OCI-LY1 (cell line): ENCODE data around the gene SLC12A4.

Experiments
- EZH2 ChIP-seq: fragments of 200-600 bp; sonication (generic), shearing (Covaris generic); IDR thresholded peaks from 2 replicates; pipeline ENCODE4 v1.8.0; 2017; ENCODE audit warnings: borderline replicate concordance, mixed run types, mild to moderate bottlenecking, antibody characterized with exemption, low read length, moderate library complexity, mixed read lengths
- TF ChIP-seq, protein P1 (sequence below): fragments of 200-600 bp; sonication (generic), shearing (Covaris generic); IDR thresholded peaks from 2 replicates; pipeline ENCODE4 v1.5.1; 2017; ENCODE audit warnings: mild to moderate bottlenecking, antibody characterized with exemption, low read length, moderate library complexity, mixed read lengths

DNA sequence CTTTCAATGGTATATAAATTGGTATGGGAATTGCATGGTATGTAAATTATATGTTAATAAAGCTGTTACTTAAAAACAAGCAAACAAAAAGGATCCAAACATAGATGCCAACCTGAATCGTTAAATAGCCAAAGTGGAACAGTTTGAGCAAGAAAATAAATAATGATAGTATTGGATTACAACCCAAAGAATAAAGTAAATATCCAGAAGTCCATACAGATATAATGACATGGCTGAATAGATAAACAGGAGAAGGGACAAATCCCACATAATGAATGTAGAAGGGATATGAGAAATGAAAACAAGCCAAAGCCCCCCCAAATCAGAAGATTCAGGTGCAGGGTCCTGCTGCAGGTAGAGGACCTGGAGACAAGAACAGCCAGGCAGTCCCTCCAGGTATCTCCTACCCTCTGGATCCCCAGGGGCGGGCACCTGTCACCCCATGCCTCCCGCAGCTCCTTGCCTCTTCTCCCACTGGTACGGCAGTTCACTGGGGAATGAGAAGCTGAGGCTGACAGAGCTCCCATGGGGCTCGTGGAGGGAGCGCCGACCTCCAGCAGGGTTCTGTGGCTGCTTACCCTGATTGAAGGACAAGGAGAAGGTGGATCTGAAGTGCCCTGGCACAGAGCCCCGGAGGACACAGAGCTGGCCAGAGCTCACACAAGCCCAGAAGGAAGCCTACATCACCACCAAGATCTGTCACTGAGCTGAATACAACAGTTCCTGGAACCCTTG lies 14.6 kb downstream of the SLC12A4 start:
- TF ChIP-seq, protein P1, sequence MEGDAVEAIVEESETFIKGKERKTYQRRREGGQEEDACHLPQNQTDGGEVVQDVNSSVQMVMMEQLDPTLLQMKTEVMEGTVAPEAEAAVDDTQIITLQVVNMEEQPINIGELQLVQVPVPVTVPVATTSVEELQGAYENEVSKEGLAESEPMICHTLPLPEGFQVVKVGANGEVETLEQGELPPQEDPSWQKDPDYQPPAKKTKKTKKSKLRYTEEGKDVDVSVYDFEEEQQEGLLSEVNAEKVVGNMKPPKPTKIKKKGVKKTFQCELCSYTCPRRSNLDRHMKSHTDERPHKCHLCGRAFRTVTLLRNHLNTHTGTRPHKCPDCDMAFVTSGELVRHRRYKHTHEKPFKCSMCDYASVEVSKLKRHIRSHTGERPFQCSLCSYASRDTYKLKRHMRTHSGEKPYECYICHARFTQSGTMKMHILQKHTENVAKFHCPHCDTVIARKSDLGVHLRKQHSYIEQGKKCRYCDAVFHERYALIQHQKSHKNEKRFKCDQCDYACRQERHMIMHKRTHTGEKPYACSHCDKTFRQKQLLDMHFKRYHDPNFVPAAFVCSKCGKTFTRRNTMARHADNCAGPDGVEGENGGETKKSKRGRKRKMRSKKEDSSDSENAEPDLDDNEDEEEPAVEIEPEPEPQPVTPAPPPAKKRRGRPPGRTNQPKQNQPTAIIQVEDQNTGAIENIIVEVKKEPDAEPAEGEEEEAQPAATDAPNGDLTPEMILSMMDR, result no peak
- TF ChIP-seq EZH2, result no peak
